Measurements from ENCODE around the gene GPR132.

DNA sequence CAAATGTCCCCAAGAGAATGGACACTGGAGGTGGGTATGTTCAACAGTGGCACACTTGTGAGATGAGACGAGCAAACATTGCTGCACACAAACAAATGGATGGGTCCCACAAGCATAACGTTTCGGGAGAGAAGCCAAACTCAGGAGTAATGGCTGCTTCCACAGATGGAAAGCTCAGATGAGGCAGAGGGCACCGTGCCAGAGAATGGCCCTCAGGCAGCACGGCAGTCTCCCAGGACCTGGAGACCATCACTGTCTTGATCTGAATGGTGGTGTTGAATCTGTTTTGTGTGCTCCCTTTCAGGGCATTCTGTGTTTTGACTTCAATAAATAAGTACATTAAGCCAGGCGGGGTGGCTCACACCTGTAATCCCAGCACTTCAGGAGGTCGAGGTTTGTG is 35.8 kb downstream of the GPR132 start:
- TF ChIP-seq CTCF (IDR thresholded peaks at IDR 0.05; ENCODE audit: low read length) (no peak), EZH2phosphoT487 (IDR thresholded peaks at IDR 0.05; ENCODE audit: low read length) (no peak)
